GM18907 (cell line): ENCODE measurements around the gene MAST2.
"Not testable (repeated sequence)": the region's sequence is repeated elsewhere in the genome, so short reads cannot be mapped to it uniquely, and the experiment has no call there.

Experiments
- ATAC-seq: cut with Tn5 transposase; IDR thresholded peaks from one replicate; pipeline ENCODE4 v1.9.1; 2021; ENCODE audit warnings: mild to moderate bottlenecking, moderate library complexity; ENCODE audit not compliant: unreplicated experiment

MAST2 gene

DNA sequence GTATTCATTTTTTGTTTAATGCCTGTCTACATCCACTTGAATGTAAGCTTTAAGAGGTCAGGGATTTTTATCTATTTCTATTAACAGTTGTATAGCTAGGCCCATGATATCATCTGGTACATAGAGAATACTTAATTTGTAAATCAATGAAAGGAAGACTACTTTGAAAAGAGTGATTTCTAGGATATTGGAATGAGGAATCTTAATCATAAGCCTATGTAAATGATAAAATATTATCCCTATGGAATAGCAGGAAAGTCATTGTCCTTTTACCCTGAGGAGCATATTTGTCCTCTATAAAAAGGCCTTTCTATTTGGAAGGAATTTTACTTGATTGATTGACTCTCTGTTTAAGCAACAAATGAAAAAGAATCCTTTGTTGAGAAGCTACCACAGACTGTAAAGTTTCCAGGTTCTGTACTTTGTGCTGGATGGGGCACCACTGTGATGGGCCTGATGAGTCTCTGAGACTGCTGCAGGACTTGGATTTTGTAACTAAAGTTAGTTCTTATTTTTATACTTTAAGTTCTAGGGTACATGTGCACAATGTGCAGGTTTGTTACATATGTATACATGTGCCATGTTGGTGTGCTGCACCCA, 53.8 kb downstream of the MAST2 start:
- ATAC-seq, result no peak

DNA sequence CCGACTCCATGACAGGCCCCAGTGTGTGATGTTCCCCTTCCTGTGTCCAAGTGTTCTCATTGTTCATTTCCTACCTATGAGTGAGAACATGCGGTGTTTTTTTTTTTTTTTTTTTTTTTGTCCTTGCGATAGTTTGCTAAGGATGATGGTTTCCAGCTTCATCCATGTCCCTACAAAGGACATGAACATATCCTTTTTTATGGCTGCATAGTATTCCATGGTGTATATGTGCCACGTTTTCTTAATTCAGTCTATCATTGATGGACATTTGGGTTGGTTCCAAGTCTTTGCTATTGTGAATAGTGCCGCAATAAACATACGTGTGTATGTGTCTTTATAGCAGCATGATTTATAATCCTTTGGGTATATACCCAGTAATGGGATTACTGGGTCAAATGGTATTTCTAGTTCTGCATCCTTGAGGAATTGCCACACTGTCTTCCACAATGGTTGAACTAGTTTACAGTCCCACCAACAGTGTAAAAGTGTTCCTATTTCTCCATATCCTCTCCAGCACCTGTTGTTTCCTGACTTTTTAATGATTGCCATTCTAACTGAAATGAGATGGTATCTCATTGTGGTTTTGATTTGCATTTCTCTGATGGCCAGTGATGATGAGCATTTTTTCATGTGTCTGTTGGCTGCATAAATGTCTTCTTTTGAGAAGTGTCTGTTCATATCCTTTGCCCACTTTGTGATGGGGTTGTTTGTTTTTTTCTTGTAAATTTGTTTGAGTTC, 54.5 kb downstream of the MAST2 start:
- ATAC-seq, result not testable (repeated sequence)

DNA sequence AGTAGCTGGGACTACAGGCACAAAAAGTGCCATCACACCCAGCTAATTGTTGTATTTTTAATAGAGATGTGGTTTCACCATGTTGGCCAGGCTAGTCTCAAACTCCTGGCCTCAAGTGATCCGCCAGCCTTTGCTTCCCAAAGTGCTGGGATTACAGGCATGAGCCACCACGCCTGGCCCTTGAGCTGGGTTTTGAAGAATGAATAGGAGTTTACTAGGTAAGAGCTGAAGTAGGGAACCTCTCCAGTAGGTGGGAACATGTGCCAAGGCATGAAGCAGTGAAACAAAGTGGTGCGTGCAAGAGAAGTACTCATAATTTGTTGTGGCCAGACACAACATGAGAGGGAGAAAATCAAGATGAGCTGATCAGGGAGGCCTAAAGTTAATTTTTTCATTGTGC, 55.8 kb downstream of the MAST2 start:
- no peak for ATAC-seq

DNA sequence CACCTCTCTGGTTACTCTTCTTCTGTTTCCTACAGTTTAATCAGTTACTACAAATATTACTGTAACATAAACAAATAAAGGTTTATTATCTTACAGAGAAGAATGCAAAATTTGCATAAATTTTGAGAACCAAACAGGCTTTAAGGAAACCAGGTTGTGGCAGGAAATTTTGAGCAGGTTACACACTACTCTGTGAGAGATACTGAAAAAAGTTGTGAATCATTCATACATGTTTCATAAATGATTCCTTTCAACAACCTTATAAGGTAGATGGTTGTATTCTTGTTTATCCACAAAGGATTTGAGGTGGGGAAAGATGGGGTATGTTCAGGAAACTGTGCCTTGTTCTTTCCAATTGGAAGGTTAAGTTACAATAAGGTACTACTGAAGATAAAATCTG, 58.6 kb downstream of the MAST2 start:
- no peak for ATAC-seq

DNA sequence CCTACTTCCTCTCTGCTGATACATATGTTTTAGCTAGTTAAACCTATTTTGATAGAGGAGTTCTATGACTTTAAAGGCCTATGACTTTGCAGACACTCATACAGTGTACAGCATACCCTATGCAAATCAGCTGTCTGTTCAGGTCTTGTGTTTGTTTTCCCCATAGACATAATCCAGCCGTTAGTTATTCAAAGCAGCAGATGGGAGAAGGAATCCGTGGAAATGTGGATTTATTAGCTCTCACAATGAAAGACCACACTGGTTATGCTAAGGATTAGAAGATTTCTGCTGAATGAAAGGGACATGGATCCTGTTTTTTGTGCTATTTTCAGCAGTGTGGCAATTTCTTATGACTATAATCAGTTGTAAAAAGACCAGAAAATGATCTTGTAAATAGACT, 59.8 kb downstream of the MAST2 start:
- ATAC-seq, result no peak

DNA sequence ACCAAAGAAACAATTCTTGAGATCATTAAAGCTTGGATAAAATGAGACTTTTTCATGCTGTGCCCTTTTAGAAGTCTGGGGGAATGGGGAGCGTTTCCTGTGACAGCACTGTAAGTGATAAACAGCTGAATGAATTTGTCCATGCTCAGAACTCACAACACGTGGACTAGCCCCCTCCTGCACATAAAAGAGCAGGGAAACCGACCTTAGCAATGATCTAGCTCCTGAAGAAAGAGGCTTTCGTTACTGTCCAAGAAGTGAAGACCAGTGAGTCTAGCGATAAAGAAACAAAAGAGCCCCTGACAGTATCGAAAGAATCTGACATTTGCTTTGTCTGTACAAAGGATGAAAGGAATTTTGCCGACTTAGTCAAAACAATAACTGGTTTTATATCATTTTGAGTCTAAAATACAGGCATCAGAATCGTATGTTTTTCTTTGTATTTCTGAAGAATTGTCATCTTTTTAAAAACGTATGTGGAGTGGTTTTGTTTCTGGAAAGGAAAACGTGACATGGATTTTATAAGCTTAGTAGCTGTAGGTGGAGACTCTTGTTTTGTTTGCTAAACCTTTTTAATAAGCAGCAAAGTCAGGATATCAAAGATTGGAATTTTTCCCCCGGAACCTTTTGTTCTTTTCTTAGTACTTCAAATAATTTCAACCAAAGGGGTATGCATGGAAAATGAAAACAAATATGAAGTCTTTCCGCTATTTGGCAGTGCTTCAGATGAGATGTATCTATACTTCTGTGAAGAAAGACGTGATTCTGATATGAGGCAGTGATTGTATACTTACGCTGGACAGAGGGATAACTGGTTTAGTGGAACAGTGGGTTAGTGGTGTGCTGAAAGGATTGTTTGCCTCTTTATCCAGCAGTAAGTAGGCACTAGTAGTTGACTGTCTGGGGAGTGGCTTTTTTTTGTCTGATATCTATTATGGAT, 61.0 kb downstream of the MAST2 start:
- ATAC-seq, result no peak

DNA sequence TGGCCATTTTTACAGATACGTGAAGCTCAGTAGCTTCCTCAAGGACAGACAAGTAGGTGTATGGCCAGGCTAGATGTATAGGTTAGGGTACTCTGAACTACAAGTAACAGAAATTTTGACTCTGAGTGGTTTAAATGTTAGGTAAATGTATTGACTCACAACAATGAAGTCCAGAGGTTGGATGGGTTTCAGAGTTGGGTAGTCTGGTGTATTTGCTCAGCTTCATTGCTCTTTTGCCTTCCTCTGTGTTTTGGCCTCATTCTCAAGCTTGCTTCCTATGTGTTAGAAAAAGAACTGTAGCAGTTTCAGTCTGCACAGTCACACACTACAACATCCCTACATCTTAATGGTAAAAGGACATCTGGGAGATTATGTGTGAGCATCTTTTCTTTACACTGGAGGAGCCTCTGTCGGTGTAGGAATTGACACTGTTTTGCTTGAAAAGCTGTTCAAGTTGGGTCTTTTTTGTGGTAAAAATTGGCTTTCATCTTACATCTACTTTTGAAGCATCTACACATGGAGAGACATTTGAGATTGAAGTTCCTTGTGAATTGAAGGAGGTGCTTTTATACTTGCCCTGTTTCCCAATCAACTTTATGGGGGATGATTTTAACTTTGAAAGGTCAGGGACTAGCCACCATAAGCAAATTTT, 64.4 kb downstream of the MAST2 start:
- ATAC-seq, result no peak

DNA sequence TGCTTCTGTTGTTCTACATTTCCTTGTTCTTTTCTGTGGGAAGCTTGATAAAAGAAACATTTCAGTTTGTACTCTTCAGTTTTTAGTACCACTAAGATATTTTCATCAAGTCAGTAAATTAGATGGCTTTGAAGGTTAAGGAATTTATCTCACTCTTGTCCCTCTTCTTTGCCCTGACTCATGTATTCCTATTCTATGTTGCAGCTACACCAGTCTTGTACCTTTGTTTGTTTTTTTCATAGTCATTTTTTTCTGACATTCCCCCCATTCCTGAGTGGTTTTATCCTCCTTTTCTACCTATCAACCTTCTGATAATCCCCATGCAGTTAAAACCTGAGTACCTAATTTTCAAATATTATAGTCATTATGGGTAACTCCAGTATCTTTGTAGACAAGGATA, 65.4 kb downstream of the MAST2 start:
- ATAC-seq, result no peak

DNA sequence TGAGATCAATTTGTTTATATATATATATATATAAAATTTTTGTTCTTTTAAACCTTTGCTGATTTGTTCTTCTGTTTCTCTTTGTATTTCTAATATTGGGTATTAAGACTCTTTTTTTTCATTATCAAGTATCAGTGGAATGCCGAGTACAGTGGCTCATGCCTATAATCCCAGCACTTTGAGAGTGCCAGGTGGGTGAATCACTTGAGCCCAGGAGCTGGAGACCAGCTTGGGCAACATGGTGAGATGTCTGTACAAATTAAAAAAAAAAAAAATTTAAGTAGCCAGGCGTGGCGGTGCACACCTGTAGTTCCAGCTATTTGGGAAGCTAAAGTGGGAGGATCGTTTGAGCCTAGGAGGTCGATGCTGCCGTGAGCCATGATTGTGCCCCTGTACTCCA, 67.1 kb downstream of the MAST2 start:
- no peak for ATAC-seq

DNA sequence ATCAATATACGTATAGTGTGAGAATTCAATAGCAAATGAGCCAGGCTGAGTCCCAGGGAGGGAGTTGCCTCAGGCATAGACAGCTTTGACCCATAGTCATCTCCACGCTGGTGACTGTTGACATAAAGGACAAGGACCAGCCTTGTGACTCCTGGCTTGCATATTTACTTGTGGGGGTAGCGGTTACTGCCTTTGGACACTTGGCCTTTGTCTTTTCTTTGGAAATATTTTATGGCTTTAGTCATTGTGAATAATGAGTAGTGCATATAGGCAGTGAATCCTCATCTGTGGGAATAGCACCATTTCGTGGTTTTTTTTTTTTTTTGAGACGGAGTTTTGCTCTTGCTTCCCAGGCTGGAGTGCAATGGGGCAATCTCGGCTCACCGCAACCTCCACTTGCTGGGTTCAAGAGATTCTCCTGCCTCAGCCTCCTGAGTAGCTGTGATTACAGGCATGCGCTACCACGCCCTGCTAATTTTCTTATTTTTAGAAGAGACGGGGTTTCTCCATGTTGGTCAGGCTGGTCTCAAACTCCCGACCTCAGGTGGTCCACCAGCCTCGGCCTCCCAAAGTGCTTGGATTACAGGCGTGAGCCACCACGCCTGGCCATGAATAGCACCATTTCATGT, 68.9 kb downstream of the MAST2 start:
- ATAC-seq, result not testable (repeated sequence)

DNA sequence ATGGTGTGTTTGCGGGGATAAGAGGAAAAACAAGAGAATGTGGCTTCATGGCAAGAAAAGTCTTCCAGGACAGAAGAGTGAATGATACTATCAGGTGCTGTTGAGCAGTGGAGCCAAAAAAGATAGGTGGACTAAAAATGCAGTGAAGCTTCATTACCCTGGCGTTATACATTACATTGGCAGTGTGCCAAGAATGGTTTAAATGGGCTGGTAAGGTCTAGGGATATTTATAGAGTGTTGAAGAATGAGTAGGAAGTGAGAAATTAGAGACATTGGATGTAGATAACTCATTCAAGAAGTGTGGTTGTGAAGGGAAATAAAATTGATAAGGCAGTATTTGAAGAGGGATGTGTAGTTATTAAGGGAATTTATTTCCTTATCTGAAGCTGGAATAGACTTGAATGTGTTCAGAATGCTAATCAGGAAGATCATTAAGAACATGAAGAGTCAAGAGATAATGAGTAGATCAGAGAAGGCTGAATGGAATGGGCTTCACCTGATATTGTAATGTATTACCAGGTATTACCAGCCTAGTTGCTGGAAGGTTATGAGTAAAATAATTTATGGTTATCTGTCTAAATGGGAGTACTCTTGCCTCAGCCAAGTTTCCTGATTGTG, 72.7 kb downstream of the MAST2 start:
- ATAC-seq, result no peak

DNA sequence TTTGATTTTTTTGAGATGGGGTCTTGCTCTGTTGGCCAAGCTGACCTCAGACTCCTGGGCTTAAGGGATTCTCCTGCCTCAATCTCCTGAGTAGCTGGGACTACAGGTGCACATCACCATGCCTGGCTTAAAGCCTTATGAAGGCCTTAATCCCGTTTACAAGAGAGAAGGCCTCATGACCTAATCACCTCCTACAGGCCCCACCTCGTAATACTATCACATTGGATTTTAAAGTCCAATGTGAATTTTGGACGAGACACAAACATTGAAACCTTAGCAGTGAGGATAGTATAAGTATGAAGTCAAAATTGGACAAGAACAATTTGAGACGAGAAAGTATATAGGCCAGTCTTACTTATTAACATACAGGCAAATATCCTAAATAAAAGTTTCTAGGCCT, 73.9 kb downstream of the MAST2 start:
- no peak for ATAC-seq

DNA sequence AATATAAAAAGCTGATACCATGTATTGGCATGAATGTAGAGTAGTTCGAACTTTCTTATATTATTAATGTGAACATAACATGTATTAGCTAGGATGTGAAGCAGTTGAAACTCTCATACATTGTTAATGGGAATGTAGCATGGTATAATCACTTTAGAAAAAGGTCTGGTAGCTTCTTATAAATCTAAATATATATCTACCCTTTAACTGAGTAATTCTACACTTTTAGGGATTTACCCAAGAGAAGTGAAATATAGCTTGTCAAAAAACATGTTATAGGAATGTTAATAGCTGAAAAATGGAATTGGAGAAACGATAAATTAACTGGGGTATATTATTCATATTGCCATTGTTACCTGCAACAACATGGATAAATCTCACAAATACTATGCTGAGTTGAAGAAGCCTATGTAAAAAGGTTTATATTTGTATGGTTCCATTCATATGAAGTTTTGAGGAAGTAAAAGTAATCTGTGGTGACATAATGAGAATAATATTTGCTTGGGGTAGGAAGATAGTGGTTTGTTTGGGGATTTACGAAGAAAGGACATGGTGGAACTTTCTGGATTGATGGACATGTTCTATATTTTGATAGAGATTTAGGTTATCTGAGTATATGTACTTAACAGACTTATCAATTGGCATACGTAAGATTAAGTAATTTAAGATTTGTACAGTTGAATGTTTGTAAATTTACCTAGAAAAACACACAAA, 76.6 kb downstream of the MAST2 start:
- ATAC-seq, result no peak

DNA sequence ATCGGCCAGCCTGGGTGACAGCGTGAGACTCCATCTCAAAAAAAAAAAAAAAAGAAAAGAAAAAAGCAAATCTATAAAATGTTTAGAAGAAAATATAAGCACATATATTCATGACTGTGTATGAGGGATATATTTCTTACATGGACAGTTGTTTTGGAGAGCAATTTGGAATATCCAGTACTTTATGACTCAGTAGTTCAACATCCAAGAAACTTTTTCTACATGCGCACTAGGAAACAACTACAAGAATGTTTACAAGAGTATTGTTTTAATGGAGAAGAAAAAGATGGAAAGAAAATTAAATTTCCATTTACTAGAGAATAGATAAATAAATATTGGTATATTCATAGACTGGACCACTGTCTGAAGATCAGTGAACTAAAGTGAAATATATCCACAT, 77.5 kb downstream of the MAST2 start:
- ATAC-seq, result no peak

DNA sequence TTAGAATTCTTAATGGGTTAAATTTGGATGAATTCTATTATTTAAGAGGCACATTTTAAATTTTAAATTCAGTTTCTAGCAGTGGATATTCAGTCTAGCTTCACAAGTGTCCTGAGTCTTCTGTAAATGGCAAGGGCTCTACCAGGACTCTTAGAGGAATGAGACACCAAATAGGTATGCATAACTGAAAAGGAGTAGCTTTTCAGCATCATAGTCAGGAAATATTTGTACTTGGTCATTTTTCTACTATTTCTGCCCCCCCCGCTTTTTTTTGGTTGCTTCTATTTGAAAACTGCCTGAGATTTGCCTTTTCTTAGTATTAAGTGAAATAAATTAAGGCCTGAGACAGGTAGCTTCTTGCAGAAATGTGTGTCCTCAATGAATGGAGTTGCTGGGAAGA, 80.2 kb downstream of the MAST2 start:
- no peak for ATAC-seq

DNA sequence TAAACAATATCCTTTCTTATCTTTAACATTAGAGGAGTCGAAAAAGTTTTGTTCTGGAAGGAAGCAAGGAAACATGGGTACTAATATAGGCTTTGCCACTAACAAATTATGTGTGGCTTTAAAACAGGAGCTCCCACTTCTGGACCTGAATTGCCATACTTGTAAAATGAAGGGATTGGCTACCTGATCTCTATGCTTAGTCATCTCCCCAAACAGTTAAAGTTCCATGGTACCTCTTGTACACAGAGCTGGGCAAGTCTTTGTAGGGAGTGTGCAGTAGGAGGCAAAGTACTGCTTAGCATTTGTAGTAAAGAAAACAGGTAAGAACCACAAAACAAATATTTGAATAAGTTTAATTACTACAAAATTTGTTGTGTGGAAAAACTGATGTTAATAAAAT, 81.3 kb downstream of the MAST2 start:
- ATAC-seq, result no peak

DNA sequence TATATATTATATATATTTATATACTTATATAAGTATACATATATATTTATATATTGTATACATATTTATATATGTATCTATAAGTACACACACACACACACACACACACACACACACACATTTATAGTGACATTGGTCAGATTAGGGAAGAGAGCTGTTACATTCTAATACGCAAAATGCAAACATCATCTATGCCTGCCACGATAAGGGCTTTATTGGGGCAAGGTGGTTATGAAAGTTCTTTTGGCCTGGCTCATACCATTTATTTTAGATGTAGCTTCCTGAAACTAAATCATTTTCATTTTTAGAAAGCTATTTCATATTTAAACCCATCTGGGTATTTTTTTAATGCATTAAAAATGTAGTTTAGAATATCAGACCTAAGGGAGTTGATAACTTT, 82.8 kb downstream of the MAST2 start:
- ATAC-seq, result no peak

DNA sequence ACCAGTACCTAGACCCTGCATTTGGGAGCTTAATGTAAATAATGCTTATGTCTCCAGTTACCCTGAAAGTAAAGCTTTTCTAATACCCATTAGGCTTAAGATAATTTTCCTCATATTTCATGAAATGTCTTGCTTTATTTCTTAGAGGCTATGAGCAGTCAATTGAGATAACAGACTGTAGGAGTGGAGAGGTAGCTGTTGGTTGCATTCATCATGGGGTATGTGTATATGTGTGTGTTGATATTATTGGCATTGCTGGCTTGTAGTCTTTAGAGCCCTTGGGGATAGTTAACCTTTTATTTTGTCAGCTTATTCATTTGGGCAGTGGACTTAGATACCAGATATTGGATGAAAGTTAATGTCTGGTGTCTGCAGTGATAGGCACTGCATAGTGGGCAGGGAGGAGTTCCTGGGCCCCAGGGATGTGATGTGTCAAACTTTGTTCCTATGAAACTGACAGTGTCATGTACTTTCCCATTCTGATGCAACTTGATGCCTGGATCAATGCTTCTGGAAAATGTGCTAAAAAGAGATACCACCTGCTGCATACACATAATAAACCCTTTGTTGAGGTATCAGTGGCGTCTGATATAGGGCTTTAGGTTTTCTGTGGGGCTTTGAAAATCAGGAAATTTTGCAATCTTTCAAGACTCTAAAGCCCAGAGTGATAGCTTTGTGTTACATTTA, 83.9 kb downstream of the MAST2 start:
- no peak for ATAC-seq

DNA sequence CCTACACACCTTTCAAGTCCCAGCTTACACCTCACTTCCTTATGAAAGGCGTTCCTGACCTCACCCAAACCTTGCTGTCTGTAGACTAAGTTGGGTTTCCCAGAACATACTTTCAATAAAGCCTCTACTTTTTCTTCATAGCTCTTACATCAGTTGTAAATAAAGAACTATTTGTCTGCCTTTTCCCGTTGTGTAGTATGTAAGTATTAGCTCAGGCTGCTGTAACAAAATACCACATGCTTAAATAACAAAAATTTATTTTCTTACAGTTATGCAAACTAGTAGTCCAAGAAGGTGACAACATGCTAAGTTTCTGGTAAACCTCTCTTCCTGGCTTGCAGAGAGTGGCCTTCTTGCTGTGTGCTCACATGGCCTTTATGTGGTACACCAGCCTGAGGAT, 86.7 kb downstream of the MAST2 start:
- no peak for ATAC-seq
